LNCAP (cell line): ENCODE data around the gene TOP3A.

Source experiments
- CTCF ChIP-seq: fragments of 450-650 bp; IDR thresholded peaks from 2 replicates; pipeline ENCODE4 v1.5.1; 2017; ENCODE audit warnings: mild to moderate bottlenecking

TOP3A gene

GRCh38 chr17:18356624-18357023 is 41.8 kb upstream of the TOP3A start:
- TF ChIP-seq CTCF, result no peak

GRCh38 chr17:18353541-18353940 is 38.7 kb upstream of the TOP3A start:
- TF ChIP-seq CTCF, result no peak

- TF ChIP-seq CTCF, result no peak
Measured at GRCh38 chr17:18344021-18344420, 29.2 kb upstream of the TOP3A start.

- no peak for TF ChIP-seq CTCF
Measured at GRCh38 chr17:18339933-18340332, 25.1 kb upstream of the TOP3A start.

- no peak for TF ChIP-seq CTCF
Measured at GRCh38 chr17:18332909-18333489, 18.2 kb upstream of the TOP3A start.

- no peak for TF ChIP-seq CTCF
Measured at GRCh38 chr17:18331879-18332278, 17.1 kb upstream of the TOP3A start.

GRCh38 chr17:18328643-18329204 is 13.9 kb upstream of the TOP3A start:
- no peak for TF ChIP-seq CTCF

GRCh38 chr17:18327556-18327955 is 12.8 kb upstream of the TOP3A start:
- no peak for TF ChIP-seq CTCF
